HepG2 (cell line): ENCODE measurements around the gene BSG. TPM values are rescaled to one million over a fixed set of nuclear protein-coding genes. Genes with fewer than 3 reads are reported as not detected.

Experiments
- CBX2 ChIP-seq, 2 experiments: fragments of 200-600 bp in 1 of 2; sonication (generic); formaldehyde crosslinking in 1 of 2; IDR thresholded peaks; 2 replicates each; pipeline versions ENCODE4 v1.7.0 to v1.8.1; 2018 to 2022; ENCODE audit warnings: low read depth in 2 of 2, low read length in 1 of 2, mild to moderate bottlenecking in 1 of 2, missing genetic modification reagents in 1 of 2
- CHD4 ChIP-seq: fragments of 200-600 bp; sonication (generic); IDR thresholded peaks from 2 replicates; pipeline ENCODE4 v1.7.0; 2017; ENCODE audit warnings: mild to moderate bottlenecking, low read length, borderline replicate concordance
- CREM ChIP-seq, 2 experiments: sonication (generic) in 1 of 2; formaldehyde crosslinking in 1 of 2; IDR thresholded peaks; 2 replicates each; pipeline versions ENCODE4 v1.4.0 to v1.6.1; 2016 to 2020; ENCODE audit warnings: antibody characterized with exemption in 1 of 2, mild to moderate bottlenecking in 1 of 2, missing genetic modification reagents in 1 of 2
- EHMT2 ChIP-seq: fragments of 200-600 bp; sonication (generic); IDR thresholded peaks from 2 replicates; pipeline ENCODE4 v1.7.0; 2017; ENCODE audit warnings: antibody characterized with exemption, low read depth, low read length, borderline replicate concordance
- FOXK1 ChIP-seq: sonication (generic); formaldehyde crosslinking; IDR thresholded peaks from 2 replicates; pipeline ENCODE4 v1.4.0; 2020; ENCODE audit warnings: low read depth, missing genetic modification reagents, borderline replicate concordance
- HDAC2 ChIP-seq: sonication (generic); formaldehyde crosslinking; IDR thresholded peaks from 2 replicates; pipeline ENCODE4 v1.4.0; 2020; ENCODE audit warnings: missing genetic modification reagents
- MAX ChIP-seq: IDR thresholded peaks from 2 replicates; pipeline ENCODE4 v1.6.1; 2012; ENCODE audit warnings: inconsistent platforms
- MYC ChIP-seq: sonication (generic); formaldehyde crosslinking; IDR thresholded peaks from 2 replicates; pipeline ENCODE4 v1.9.0; 2021; ENCODE audit warnings: missing genetic modification reagents, borderline replicate concordance
- NFAT5 ChIP-seq: sonication (generic); formaldehyde crosslinking; IDR thresholded peaks from 2 replicates; pipeline ENCODE4 v1.4.0; 2020; ENCODE audit warnings: missing genetic modification reagents
- RELA ChIP-seq: sonication (generic); formaldehyde crosslinking; IDR thresholded peaks from 2 replicates; pipeline ENCODE4 v1.4.0; 2020; ENCODE audit warnings: missing genetic modification reagents
- TAF15 ChIP-seq: fragments of 200-400 bp; formaldehyde crosslinking; IDR thresholded peaks from one replicate; pipeline ENCODE4 v1.6.1; 2018; ENCODE audit warnings: mild to moderate bottlenecking, low read depth, low read length; ENCODE audit not compliant: poor library complexity, severe bottlenecking
- ZBTB49 ChIP-seq: sonication (generic); formaldehyde crosslinking; IDR thresholded peaks from 2 replicates; pipeline ENCODE4 v1.4.0; 2020; ENCODE audit warnings: missing genetic modification reagents, borderline replicate concordance
- ZNF10 ChIP-seq: sonication (generic); formaldehyde crosslinking; IDR thresholded peaks from 2 replicates; pipeline ENCODE4 v1.4.0; 2020; ENCODE audit warnings: mild to moderate bottlenecking, low read depth, missing genetic modification reagents, borderline replicate concordance
- ZNF580 ChIP-seq: IDR thresholded peaks from 2 replicates; pipeline ENCODE4 v1.6.1; 2016; ENCODE audit warnings: low read depth, borderline replicate concordance
- ZNF589 ChIP-seq: sonication (generic); formaldehyde crosslinking; conservative IDR thresholded peaks from 2 replicates; pipeline ENCODE4 v1.8.0; 2022; ENCODE audit warnings: mild to moderate bottlenecking, moderate library complexity, missing genetic modification reagents
- ZNF710 ChIP-seq: sonication (generic); formaldehyde crosslinking; IDR thresholded peaks from 2 replicates; pipeline ENCODE4 v1.5.0; 2020; ENCODE audit warnings: mild to moderate bottlenecking, missing genetic modification reagents, borderline replicate concordance
- ZNF784 ChIP-seq: sonication (generic); formaldehyde crosslinking; IDR thresholded peaks from 2 replicates; pipeline ENCODE4 v1.5.1; 2020; ENCODE audit warnings: missing genetic modification reagents, mild to moderate bottlenecking, borderline replicate concordance
- polyA plus RNA-seq, 8 experiments: library from polyadenylated mRNA; depleted of rRNA in 3 of 8; stranded (reverse) in 7 of 8; unstranded in 1 of 8; fragments of >200 nt; fragmentation: Illumina TruSeq in 4 of 8; extraction: Trizol in 4 of 8; gene quantifications; 2 replicates each; pipeline versions ENCODE4 v1.2.1 to v1.2.3, GENCODE V29; 2011 to 2016; ENCODE audit warnings: low read depth in 4 of 8, missing spikeins in 1 of 8, mixed read lengths in 1 of 8; ENCODE audit not compliant: insufficient read depth in 1 of 8
- total RNA-seq, 5 experiments: library from RNA; depleted of rRNA; stranded (reverse); fragments of >200 nt; fragmentation: Illumina TruSeq; extraction: Trizol; gene quantifications; 2 replicates each; pipeline ENCODE4 v1.2.3, GENCODE V29; 2016; ENCODE audit warnings: low read depth in 1 of 5

Gene BSG
- total and polyA plus RNA-seq, 2 of the 13 experiments (the other 11 are each of a cell fraction or from before 2014, with no cell fraction given): 309 to 754 TPM

- TF ChIP-seq FOXK1 (CRISPR knock-in tag): peak; percentile 27; the same call in 1 of the 2 replicates
- no peak for TF ChIP-seq ZNF589 (CRISPR knock-in tag)
- peak; percentile 79 for TF ChIP-seq HDAC2
- no peak for TF ChIP-seq CBX2 (IDR thresholded peaks at IDR 0.05; ENCODE audit: low read depth, low read length)
- no peak for TF ChIP-seq CBX2 (CRISPR knock-in tag; IDR thresholded peaks at IDR 0.05; ENCODE audit: low read depth)
- peak; percentile 71 for TF ChIP-seq MAX
- TF ChIP-seq TAF15: no peak
- no peak for TF ChIP-seq ZBTB49
- no peak for TF ChIP-seq ZNF784 (CRISPR knock-in tag)
- TF ChIP-seq CHD4: no peak
- TF ChIP-seq NFAT5 (CRISPR knock-in tag): no peak
- TF ChIP-seq ZNF10 (CRISPR knock-in tag): no peak
- no peak for TF ChIP-seq EHMT2
- TF ChIP-seq MYC: peak; percentile 80
- TF ChIP-seq RELA (CRISPR knock-in tag): peak; percentile 74; the same call in 1 of the 2 replicates
- TF ChIP-seq ZNF580: no peak
- TF ChIP-seq ZNF710 (CRISPR knock-in tag): no peak; the same call in 1 of the 2 replicates
- TF ChIP-seq CREM (IDR thresholded peaks at IDR 0.05): peak; percentile 65
- TF ChIP-seq CREM (CRISPR knock-in tag; IDR thresholded peaks at IDR 0.05): no peak
Observed at GRCh38 chr19:524062-524674, 48.2 kb upstream of the BSG start (continued).
